ENCODE results near the gene TACR1.

Gene TACR1

DNA sequence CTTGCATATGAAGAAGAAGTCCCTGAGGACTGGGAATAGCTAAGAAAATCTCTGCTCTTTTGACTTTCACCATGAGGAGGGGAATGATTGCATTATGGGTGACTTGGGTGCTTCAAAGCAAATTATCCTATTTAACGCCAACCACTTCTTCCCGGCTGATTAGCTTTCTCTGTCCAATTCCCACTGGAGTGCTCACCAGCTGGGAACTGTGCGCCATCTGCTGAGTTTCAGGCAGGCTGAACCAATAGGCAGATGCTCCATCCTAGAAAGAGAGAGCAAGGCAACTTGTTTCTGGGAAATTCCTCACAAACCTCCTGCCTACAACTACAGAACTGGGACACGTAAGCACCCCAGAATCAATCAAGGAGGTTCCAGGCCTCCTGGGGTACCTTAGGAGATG is 191.5 kb downstream of the TACR1 start:
- Histone ChIP-seq H3K9me3 (ENCODE audit: control insufficient read depth, low read length) (no peaks in the 10 kb centered on the region), H3K27me3 (replicated peaks; ENCODE audit: control insufficient read depth, insufficient read depth, low read length, poor library complexity, severe bottlenecking) (no peaks in the 10 kb centered on the region), H3K27ac (ENCODE audit: insufficient read depth, low read length, poor library complexity, severe bottlenecking) (no peak overlapping the region), H3K4me1 (ENCODE audit: control insufficient read depth, insufficient read depth, low read length, poor library complexity, severe bottlenecking) (no peaks in the 10 kb centered on the region), H3K36me3 (ENCODE audit: control insufficient read depth, insufficient read depth, low read length) (no peaks in the 10 kb centered on the region), H3K4me3 (ENCODE audit: insufficient read depth, low read depth, low read length, poor library complexity, severe bottlenecking) (no peak overlapping the region)
- no peak for DNase-seq

DNA sequence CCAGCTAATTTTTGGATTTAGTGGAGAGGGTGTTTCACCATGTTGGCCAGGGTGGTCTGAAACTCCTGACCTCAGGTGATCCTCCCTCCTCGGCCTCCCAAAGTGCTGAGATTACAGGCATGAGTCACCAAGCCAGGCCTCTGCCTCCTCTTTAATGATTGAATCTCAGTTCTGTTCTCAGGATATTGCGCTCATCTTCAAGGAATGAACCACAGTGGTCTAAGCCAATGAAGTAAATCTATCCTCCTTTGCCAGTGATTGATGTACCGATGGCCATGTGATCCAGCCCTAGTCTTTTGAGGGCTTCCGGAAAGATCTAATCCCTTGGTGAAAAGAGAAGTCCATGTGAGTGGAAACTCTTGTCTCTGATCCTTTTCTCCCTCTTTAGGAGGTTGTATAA is 192.3 kb downstream of the TACR1 start:
- H3K27me3 ChIP-seq (replicated peaks; ENCODE audit: control insufficient read depth, insufficient read depth, low read length, poor library complexity, severe bottlenecking) = no peaks in the 10 kb centered on the region
- H3K4me3 ChIP-seq (ENCODE audit: insufficient read depth, low read depth, low read length, poor library complexity, severe bottlenecking) = no peak overlapping the region
- H3K9me3 ChIP-seq (ENCODE audit: control insufficient read depth, low read length) = no peaks in the 10 kb centered on the region
- no peaks in the 10 kb centered on the region for H3K36me3 ChIP-seq (ENCODE audit: control insufficient read depth, insufficient read depth, low read length)
- no peaks in the 10 kb centered on the region for H3K4me1 ChIP-seq (ENCODE audit: control insufficient read depth, insufficient read depth, low read length, poor library complexity, severe bottlenecking)
- no peak for DNase-seq
- H3K27ac ChIP-seq (ENCODE audit: insufficient read depth, low read length, poor library complexity, severe bottlenecking) = no peak overlapping the region

DNA sequence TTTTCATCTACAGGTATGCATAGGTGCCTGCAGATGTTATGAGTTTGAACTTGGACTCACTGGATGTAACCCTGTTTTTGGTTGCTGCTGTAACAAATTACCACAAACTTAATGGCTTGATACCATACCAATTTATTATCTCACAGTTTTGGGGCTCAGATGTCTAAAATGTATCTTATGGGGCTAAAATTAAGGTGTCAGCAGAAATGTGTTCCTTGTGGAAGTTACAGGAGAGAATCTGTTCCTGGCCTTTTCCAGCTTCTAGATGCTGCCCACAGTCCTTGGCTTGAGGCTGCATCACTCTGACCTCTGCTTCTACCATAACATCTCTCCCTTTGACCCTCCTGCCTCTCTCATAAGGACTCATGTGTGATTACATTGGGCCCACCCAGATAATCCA is 193.3 kb downstream of the TACR1 start:
- no peak overlapping the region for H3K27ac ChIP-seq (ENCODE audit: insufficient read depth, low read length, poor library complexity, severe bottlenecking)
- no peak for DNase-seq
- no peaks in the 10 kb centered on the region for H3K4me1 ChIP-seq (ENCODE audit: control insufficient read depth, insufficient read depth, low read length, poor library complexity, severe bottlenecking)
- no peaks in the 10 kb centered on the region for H3K36me3 ChIP-seq (ENCODE audit: control insufficient read depth, insufficient read depth, low read length)
- no peaks in the 10 kb centered on the region for H3K27me3 ChIP-seq (replicated peaks; ENCODE audit: control insufficient read depth, insufficient read depth, low read length, poor library complexity, severe bottlenecking)
- H3K9me3 ChIP-seq (ENCODE audit: control insufficient read depth, low read length) = no peaks in the 10 kb centered on the region
- H3K4me3 ChIP-seq (ENCODE audit: insufficient read depth, low read depth, low read length, poor library complexity, severe bottlenecking) = no peak overlapping the region

DNA sequence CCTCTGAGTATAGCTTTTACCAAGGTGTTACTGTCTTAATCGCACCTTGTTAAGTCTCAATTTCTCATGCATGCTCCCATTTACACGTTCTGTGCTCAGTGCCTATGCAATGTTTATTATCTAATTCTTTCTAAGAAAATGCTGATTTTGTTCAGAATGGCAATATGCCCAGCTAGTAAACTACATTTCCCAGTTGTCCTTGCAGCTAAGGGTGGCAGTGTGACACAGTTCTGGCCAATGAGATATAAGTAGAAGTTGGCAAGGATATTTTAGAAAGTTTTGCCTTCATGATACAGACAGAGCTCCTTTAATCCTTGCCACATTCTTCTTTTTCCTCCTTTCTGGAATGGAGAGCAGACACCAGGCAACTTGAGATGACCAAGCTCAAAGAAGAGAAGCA is 195.5 kb downstream of the TACR1 start:
- H3K9me3 ChIP-seq (ENCODE audit: control insufficient read depth, low read length) = no peaks in the 10 kb centered on the region
- H3K27ac ChIP-seq (ENCODE audit: insufficient read depth, low read length, poor library complexity, severe bottlenecking) = no peak overlapping the region
- no peaks in the 10 kb centered on the region for H3K36me3 ChIP-seq (ENCODE audit: control insufficient read depth, insufficient read depth, low read length)
- H3K4me1 ChIP-seq (ENCODE audit: control insufficient read depth, insufficient read depth, low read length, poor library complexity, severe bottlenecking) = no peaks in the 10 kb centered on the region
- no peak for DNase-seq
- H3K27me3 ChIP-seq (replicated peaks; ENCODE audit: control insufficient read depth, insufficient read depth, low read length, poor library complexity, severe bottlenecking) = no peaks in the 10 kb centered on the region
- no peak overlapping the region for H3K4me3 ChIP-seq (ENCODE audit: insufficient read depth, low read depth, low read length, poor library complexity, severe bottlenecking)

DNA sequence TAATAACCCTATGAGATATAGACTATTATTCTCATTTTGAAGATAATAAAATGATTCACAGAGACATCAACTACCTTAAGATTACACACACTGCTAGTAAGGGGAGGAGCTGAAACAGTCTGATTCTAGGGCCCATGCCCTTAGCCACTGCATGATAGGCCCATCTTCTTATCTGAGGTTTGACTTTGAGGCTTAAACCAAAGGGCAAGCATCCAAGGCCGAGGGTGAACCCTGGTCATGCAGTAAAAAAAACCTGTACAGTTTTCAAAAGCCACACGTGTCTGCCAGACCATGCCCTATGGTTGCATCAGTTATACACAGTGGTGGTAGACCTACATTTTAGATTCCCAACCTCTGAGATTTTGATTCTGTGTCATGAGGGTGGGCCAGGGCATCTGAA is 196.0 kb downstream of the TACR1 start:
- no peaks in the 10 kb centered on the region for H3K36me3 ChIP-seq (ENCODE audit: control insufficient read depth, insufficient read depth, low read length)
- no peak for DNase-seq
- no peaks in the 10 kb centered on the region for H3K27me3 ChIP-seq (replicated peaks; ENCODE audit: control insufficient read depth, insufficient read depth, low read length, poor library complexity, severe bottlenecking)
- no peak overlapping the region for H3K4me3 ChIP-seq (ENCODE audit: insufficient read depth, low read depth, low read length, poor library complexity, severe bottlenecking)
- no peaks in the 10 kb centered on the region for H3K4me1 ChIP-seq (ENCODE audit: control insufficient read depth, insufficient read depth, low read length, poor library complexity, severe bottlenecking)
- H3K27ac ChIP-seq (ENCODE audit: insufficient read depth, low read length, poor library complexity, severe bottlenecking) = no peak overlapping the region
- no peaks in the 10 kb centered on the region for H3K9me3 ChIP-seq (ENCODE audit: control insufficient read depth, low read length)

DNA sequence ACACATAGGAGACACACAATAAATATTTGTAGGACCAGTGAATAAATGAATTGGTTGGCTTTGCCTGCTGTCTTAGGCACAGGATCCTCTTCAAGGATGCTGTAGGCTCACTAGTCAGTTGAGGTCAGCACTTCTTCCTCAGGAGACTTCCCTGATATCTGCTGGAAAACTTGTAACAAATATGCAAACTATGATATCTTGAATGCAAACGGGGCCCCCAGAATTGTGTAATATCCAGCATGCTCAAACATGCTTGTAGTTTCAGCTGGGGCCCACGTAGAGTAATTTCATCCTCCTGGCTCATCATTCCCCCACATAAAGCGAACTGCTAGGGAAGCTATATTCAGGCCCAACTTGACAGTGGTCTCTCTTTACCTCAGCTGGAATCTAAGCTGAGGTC is 197.3 kb downstream of the TACR1 start:
- Histone ChIP-seq H3K36me3 (ENCODE audit: control insufficient read depth, insufficient read depth, low read length) (no peaks in the 10 kb centered on the region), H3K9me3 (ENCODE audit: control insufficient read depth, low read length) (no peaks in the 10 kb centered on the region), H3K4me1 (ENCODE audit: control insufficient read depth, insufficient read depth, low read length, poor library complexity, severe bottlenecking) (no peaks in the 10 kb centered on the region), H3K27ac (ENCODE audit: insufficient read depth, low read length, poor library complexity, severe bottlenecking) (no peak overlapping the region), H3K4me3 (ENCODE audit: insufficient read depth, low read depth, low read length, poor library complexity, severe bottlenecking) (no peak overlapping the region), H3K27me3 (replicated peaks; ENCODE audit: control insufficient read depth, insufficient read depth, low read length, poor library complexity, severe bottlenecking) (no peaks in the 10 kb centered on the region)
- no peak for DNase-seq

DNA sequence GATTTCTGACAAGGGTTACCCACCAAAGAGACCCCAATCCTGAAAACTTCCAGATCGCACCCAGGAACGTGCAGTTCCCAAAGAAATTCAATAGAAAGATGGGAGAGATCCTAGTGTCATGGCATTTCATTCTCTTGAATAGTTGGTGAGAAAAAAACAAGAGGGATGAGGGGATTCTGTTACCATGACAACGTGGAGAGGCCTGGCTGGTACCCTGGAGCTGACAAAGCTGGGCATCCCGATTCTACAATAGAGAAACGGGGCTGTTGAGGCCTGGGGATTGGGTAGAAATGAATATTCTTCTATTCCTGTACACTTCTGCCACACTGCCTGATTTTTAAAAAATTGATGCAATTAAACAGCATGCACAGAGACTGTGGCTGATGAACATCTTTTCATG is 199.9 kb downstream of the TACR1 start:
- H3K4me3 ChIP-seq (ENCODE audit: insufficient read depth, low read depth, low read length, poor library complexity, severe bottlenecking) = no peak overlapping the region
- no peaks in the 10 kb centered on the region for H3K4me1 ChIP-seq (ENCODE audit: control insufficient read depth, insufficient read depth, low read length, poor library complexity, severe bottlenecking)
- no peaks in the 10 kb centered on the region for H3K36me3 ChIP-seq (ENCODE audit: control insufficient read depth, insufficient read depth, low read length)
- H3K9me3 ChIP-seq (ENCODE audit: control insufficient read depth, low read length) = no peaks in the 10 kb centered on the region
- H3K27me3 ChIP-seq (replicated peaks; ENCODE audit: control insufficient read depth, insufficient read depth, low read length, poor library complexity, severe bottlenecking) = no peaks in the 10 kb centered on the region
- H3K27ac ChIP-seq (ENCODE audit: insufficient read depth, low read length, poor library complexity, severe bottlenecking) = no peak overlapping the region
- DNase-seq = no peak

Data from effector memory CD4-positive, alpha-beta T cell (primary cell).